GM23338 (cell line): ENCODE measurements around the gene PDSS2. TPM values are rescaled to one million over a fixed set of nuclear protein-coding genes. Genes with fewer than 3 reads are reported as not detected.

Experiments used
- ATAC-seq: fragments of 200-7000 bp; cut with Tn5 transposase; 3 replicates; pipeline ENCODE4 v1.9.1; 2020
- DNase-seq: peaks from one replicate; pipeline ENCODE4 v3.0.0-alpha.2; 2015; ENCODE audit warnings: low spot score
- H2AFZ ChIP-seq: fragments of 200-600 bp; sonication (generic); 2 replicates; pipeline ENCODE4 v1.8.0; 2016; ENCODE audit warnings: antibody characterized with exemption, mild to moderate bottlenecking, moderate library complexity
- H3F3A ChIP-seq: fragments of 200-600 bp; sonication (generic); replicated peaks from 2 replicates; pipeline ENCODE4 v1.8.0; 2017; ENCODE audit warnings: antibody characterized with exemption, mixed run types, low read depth
- H3K27ac ChIP-seq: fragments of 200-600 bp; sonication (generic); 2 replicates; pipeline ENCODE4 v1.6.1; 2016; ENCODE audit warnings: low read depth
- H3K27me3 ChIP-seq: fragments of 200-600 bp; sonication (generic); 2 replicates; pipeline ENCODE4 v1.8.0; 2016; ENCODE audit warnings: mild to moderate bottlenecking, mixed run types, moderate library complexity; ENCODE audit not compliant: insufficient read depth
- H3K36me3 ChIP-seq: fragments of 200-600 bp; sonication (generic); 2 replicates; pipeline ENCODE4 v1.8.0; 2016; ENCODE audit warnings: mild to moderate bottlenecking; ENCODE audit not compliant: insufficient read depth
- H3K4me1 ChIP-seq: fragments of 200-600 bp; sonication (generic); 2 replicates; pipeline ENCODE4 v1.8.0; 2016; ENCODE audit warnings: mild to moderate bottlenecking, moderate library complexity; ENCODE audit not compliant: insufficient read depth
- H3K4me2 ChIP-seq: fragments of 200-600 bp; sonication (generic); 2 replicates; pipeline ENCODE4 v1.7.1; 2017; ENCODE audit warnings: mixed run types
- H3K4me3 ChIP-seq: fragments of 200-600 bp; sonication (generic); 2 replicates; pipeline ENCODE4 v1.6.1; 2016; ENCODE audit warnings: mixed run types
- H3K79me2 ChIP-seq: fragments of 200-600 bp; sonication (generic); replicated peaks from 2 replicates; pipeline ENCODE4 v1.8.0; 2017; ENCODE audit warnings: mild to moderate bottlenecking; ENCODE audit not compliant: insufficient read depth
- H3K9me2 ChIP-seq: fragments of 200-600 bp; sonication (generic); 2 replicates; pipeline ENCODE4 v1.8.0; 2017; ENCODE audit not compliant: insufficient read depth
- H4K20me1 ChIP-seq: fragments of 200-600 bp; sonication (generic); replicated peaks from 2 replicates; pipeline ENCODE4 v1.8.0; 2017; ENCODE audit warnings: mild to moderate bottlenecking; ENCODE audit not compliant: insufficient read depth
- H3K27ac Mint-ChIP-seq: 2 replicates; pipeline ENCODE4 v1.8.0; 2020; ENCODE audit warnings: inconsistent platforms, mild to moderate bottlenecking, moderate library complexity, mixed read lengths
- H3K27me3 Mint-ChIP-seq: 3 replicates; pipeline ENCODE4 v1.8.0; 2022; ENCODE audit warnings: low read depth, mild to moderate bottlenecking, moderate library complexity, mixed read lengths, inconsistent platforms; ENCODE audit not compliant: insufficient read depth, poor library complexity
- H3K36me3 Mint-ChIP-seq: 3 replicates; pipeline ENCODE4 v1.8.0; 2021; ENCODE audit warnings: low read depth, mild to moderate bottlenecking, inconsistent platforms, moderate library complexity, mixed read lengths
- H3K4me1 Mint-ChIP-seq: 3 replicates; pipeline ENCODE4 v1.8.0; 2020; ENCODE audit warnings: mild to moderate bottlenecking, inconsistent platforms, mixed read lengths
- H3K4me3 Mint-ChIP-seq: 3 replicates; pipeline ENCODE4 v1.8.0; 2021; ENCODE audit warnings: moderate library complexity, mild to moderate bottlenecking, inconsistent platforms, mixed read lengths
- H3K9me3 Mint-ChIP-seq: 3 replicates; pipeline ENCODE4 v1.8.0; 2020; ENCODE audit warnings: moderate library complexity, mild to moderate bottlenecking, inconsistent platforms, mixed read lengths
- CTCF ChIP-seq, 2 experiments: fragments of 200-600 bp in 1 of 2; sonication (generic) in 1 of 2; conservative IDR thresholded peaks; 2 replicates each; pipeline versions ENCODE4 v1.5.1 to v1.6.1; 2016 to 2017; ENCODE audit warnings: antibody characterized with exemption in 2 of 2, low read depth in 2 of 2, mild to moderate bottlenecking in 2 of 2, moderate library complexity in 1 of 2
- ETS1 ChIP-seq: IDR thresholded peaks from 2 replicates; pipeline ENCODE4 v1.6.1; 2016; ENCODE audit warnings: antibody characterized with exemption
- EZH2phosphoT487 ChIP-seq: fragments of 200-600 bp; sonication (generic); IDR thresholded peaks from one replicate; pipeline ENCODE4 v1.8.1; 2018; ENCODE audit warnings: antibody characterized with exemption; ENCODE audit not compliant: unreplicated experiment
- JUNB ChIP-seq: IDR thresholded peaks from one replicate; pipeline ENCODE4 v1.6.1; 2016; ENCODE audit warnings: antibody characterized with exemption; ENCODE audit not compliant: unreplicated experiment
- NANOG ChIP-seq: IDR thresholded peaks from 2 replicates; pipeline ENCODE4 v1.6.1; 2016; ENCODE audit warnings: antibody characterized with exemption, borderline replicate concordance
- STAT1 ChIP-seq: IDR thresholded peaks from one replicate; pipeline ENCODE4 v1.6.1; 2016; ENCODE audit warnings: antibody characterized with exemption; ENCODE audit not compliant: unreplicated experiment
- ZNF114 ChIP-seq: fragments of 250-450 bp; sonication (Bioruptor Pico); IDR thresholded peaks from 2 replicates; pipeline ENCODE4 v1.5.0; 2020; ENCODE audit warnings: mild to moderate bottlenecking, moderate library complexity
- ZNF331 ChIP-seq: fragments of 250-450 bp; sonication (Bioruptor Pico); IDR thresholded peaks from 2 replicates; pipeline ENCODE4 v1.5.0; 2020; ENCODE audit warnings: low read depth, mild to moderate bottlenecking, moderate library complexity
- polyA plus RNA-seq: library from polyadenylated mRNA; unstranded; fragments of >200 nt; fragmentation: Nextera tagmentation; extraction: Ambion mirVana; gene quantifications from 2 replicates; pipeline ENCODE4 v1.2.1, GENCODE V29; 2016
- total RNA-seq: library from RNA; depleted of rRNA; stranded (reverse); fragments of >200 nt; shearing (Covaris generic); gene quantifications from 2 replicates; pipeline ENCODE4 v1.2.3, GENCODE V29; 2014
- TF ChIP-seq, protein P1 (sequence below): IDR thresholded peaks from one replicate; pipeline ENCODE4 v1.6.1; 2018; ENCODE audit warnings: antibody characterized with exemption; ENCODE audit not compliant: unreplicated experiment

PDSS2 gene
- total and polyA plus RNA-seq, 2 experiments from 2014 or later = 7.3 to 16.7 TPM

DNA sequence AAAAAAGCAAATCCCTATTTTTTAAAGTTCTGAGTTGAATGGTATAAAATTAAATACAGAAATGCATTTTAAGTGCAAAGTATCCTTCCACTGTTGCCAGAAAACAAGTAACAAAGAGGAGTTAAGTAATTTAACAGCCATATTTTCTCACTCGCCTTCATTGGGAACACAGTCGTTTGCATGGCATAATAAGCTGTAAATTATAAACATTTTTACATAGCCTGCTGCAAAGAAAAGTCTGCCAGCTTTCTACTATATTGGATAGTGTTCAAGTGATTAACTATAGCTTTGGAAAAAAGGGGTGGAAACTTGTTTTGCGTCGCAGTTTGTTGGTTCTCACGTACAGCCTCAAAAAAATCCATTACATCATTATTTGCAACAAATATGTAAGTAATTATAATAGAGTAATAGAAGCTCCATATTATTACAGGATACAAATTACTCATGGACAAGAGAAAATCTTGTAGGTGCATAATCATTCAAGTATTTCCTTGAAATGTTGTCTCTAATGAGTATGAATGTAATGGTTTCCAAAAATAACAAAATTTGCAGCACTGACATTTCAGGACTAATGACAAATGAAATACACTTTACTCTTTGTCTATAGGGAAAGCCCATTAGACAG lies 139.3 kb downstream of the PDSS2 start:
- no peaks in the 10 kb centered on the region for H3K36me3 ChIP-seq

More for the DNA sequence above, 139.3 kb downstream of the PDSS2 start:
- no peak overlapping the region for H3K4me2 ChIP-seq
- H3F3A ChIP-seq = no peaks in the 10 kb centered on the region
- H3K4me1 ChIP-seq = peaks cover 4% of the 10 kb centered on the region; the same call in 1 of the 2 replicates
- no peak overlapping the region for H2AFZ ChIP-seq
- H3K27ac ChIP-seq = no peak overlapping the region
- no peak overlapping the region for H3K4me3 ChIP-seq
- Mint-ChIP-seq H3K27ac (no peak overlapping the region), H3K4me1 (peaks cover 7% of the 10 kb centered on the region), H3K4me3 (no peak overlapping the region), H3K36me3 (no peaks in the 10 kb centered on the region), H3K27me3 (no peaks in the 10 kb centered on the region), H3K9me3 (no peaks in the 10 kb centered on the region)
- no peaks in the 10 kb centered on the region for H4K20me1 ChIP-seq
- no peaks in the 10 kb centered on the region for H3K27me3 ChIP-seq
- DNase-seq (no peak), ATAC-seq (no peak)
- no peak for TF ChIP-seq NANOG
- TF ChIP-seq ZNF331 = no peak
- no peak for TF ChIP-seq ETS1
- TF ChIP-seq STAT1 = no peak
- TF ChIP-seq CTCF (conservative IDR thresholded peaks at IDR 0.05; ENCODE audit: low read depth in 2 of 2) = no peak
- TF ChIP-seq EZH2phosphoT487 = no peak
- TF ChIP-seq ZNF114 = no peak
- TF ChIP-seq, protein P1, sequence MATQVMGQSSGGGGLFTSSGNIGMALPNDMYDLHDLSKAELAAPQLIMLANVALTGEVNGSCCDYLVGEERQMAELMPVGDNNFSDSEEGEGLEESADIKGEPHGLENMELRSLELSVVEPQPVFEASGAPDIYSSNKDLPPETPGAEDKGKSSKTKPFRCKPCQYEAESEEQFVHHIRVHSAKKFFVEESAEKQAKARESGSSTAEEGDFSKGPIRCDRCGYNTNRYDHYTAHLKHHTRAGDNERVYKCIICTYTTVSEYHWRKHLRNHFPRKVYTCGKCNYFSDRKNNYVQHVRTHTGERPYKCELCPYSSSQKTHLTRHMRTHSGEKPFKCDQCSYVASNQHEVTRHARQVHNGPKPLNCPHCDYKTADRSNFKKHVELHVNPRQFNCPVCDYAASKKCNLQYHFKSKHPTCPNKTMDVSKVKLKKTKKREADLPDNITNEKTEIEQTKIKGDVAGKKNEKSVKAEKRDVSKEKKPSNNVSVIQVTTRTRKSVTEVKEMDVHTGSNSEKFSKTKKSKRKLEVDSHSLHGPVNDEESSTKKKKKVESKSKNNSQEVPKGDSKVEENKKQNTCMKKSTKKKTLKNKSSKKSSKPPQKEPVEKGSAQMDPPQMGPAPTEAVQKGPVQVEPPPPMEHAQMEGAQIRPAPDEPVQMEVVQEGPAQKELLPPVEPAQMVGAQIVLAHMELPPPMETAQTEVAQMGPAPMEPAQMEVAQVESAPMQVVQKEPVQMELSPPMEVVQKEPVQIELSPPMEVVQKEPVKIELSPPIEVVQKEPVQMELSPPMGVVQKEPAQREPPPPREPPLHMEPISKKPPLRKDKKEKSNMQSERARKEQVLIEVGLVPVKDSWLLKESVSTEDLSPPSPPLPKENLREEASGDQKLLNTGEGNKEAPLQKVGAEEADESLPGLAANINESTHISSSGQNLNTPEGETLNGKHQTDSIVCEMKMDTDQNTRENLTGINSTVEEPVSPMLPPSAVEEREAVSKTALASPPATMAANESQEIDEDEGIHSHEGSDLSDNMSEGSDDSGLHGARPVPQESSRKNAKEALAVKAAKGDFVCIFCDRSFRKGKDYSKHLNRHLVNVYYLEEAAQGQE = no peak
- TF ChIP-seq JUNB = no peak
- H3K9me2 ChIP-seq = no peaks in the 10 kb centered on the region
- H3K79me2 ChIP-seq = no peaks in the 10 kb centered on the region
